Fibroblast of mammary gland (primary cell): ENCODE measurements around the gene TYSND1.

Experiments
- DNase-seq: peaks from one replicate; pipeline ENCODE4 v3.0.0-alpha.2; 2010; ENCODE audit warnings: low read depth
- H3K4me3 ChIP-seq: 2 replicates; pipeline ENCODE4 v1.5.1; 2011; ENCODE audit warnings: low read depth, mild to moderate bottlenecking, low read length, moderate library complexity; ENCODE audit not compliant: control insufficient read depth
- CTCF ChIP-seq: conservative IDR thresholded peaks from 2 replicates; pipeline ENCODE4 v1.5.1; 2011; ENCODE audit warnings: low read depth, low read length, inconsistent platforms; ENCODE audit not compliant: control insufficient read depth, insufficient read depth

The TYSND1 gene

GRCh38 chr10:70121281-70121949 lies 25.1 kb downstream of the TYSND1 start:
- H3K4me3 ChIP-seq = no peak overlapping the region
- no peak for TF ChIP-seq CTCF
- DNase-seq = no peak

GRCh38 chr10:70120417-70120816 lies 26.1 kb downstream of the TYSND1 start:
- DNase-seq = no peak
- TF ChIP-seq CTCF = no peak
- H3K4me3 ChIP-seq = no peak overlapping the region

- H3K4me3 ChIP-seq = no peak overlapping the region
- no peak for DNase-seq
- TF ChIP-seq CTCF = no peak
These were observed 26.9 kb downstream of the TYSND1 start for GRCh38 chr10:70119623-70120022.

GRCh38 chr10:70119197-70119596 lies 27.3 kb downstream of the TYSND1 start:
- no peak overlapping the region for H3K4me3 ChIP-seq
- TF ChIP-seq CTCF = no peak
- DNase-seq = no peak

- no peak for DNase-seq
- TF ChIP-seq CTCF = no peak
These were observed 28.3 kb downstream of the TYSND1 start for GRCh38 chr10:70118196-70118595.

GRCh38 chr10:70117646-70118045 lies 28.9 kb downstream of the TYSND1 start:
- no peak for TF ChIP-seq CTCF
- DNase-seq = no peak
- H3K4me3 ChIP-seq = no peak overlapping the region

More at GRCh38 chr10:70118196-70118595, 28.3 kb downstream of the TYSND1 start:
- H3K4me3 ChIP-seq = no peak overlapping the region
